ENCODE data around the gene CD320. TPM values are rescaled to one million over a fixed set of nuclear protein-coding genes. Genes with fewer than 3 reads are reported as not detected.

Gene CD320
- 62.3 to 104 TPM (median 94.9 TPM) in 5 replicates for total RNA-seq (2022; extraction: Qiagen RNA extraction)

GRCh38 chr19:8307965-8308866 lies at the start of gene CD320:
Gene CD320, minus strand, starts transcription at chr19:8308358. Its CDS starts 68 bp downstream, at chr19:8308290.

GRCh38 chr19:8342684-8343482 lies 34.7 kb upstream of the CD320 start, which contains the start of gene KANK3:
Gene KANK3, minus strand, starts transcription at chr19:8343262. Its CDS starts 5,434 bp downstream, at chr19:8337828.

GRCh38 chr19:8321067-8321985 lies 13.2 kb upstream of the CD320 start, which contains the start of the genes NDUFA7 and RPS28:
Gene NDUFA7, minus strand, starts transcription at chr19:8321375. Its CDS starts 17 bp downstream, at chr19:8321358.
Gene RPS28, plus strand, starts transcription at chr19:8321496. Its CDS starts 35 bp downstream, at chr19:8321531.

Other genes starting within 250 kb of the CD320 start
- not detected in 5 replicates for gene FBN3, start 158.8 kb downstream of the CD320 start, total RNA-seq (2022; extraction: Qiagen RNA extraction)
- 1.8 to 3.8 TPM (median 3.3 TPM) in 5 replicates for gene CERS4, start 99.0 kb downstream of the CD320 start, total RNA-seq (2022; extraction: Qiagen RNA extraction)
- 77.5 to 97.5 TPM (median 95.6 TPM) in 5 replicates for gene NDUFA7, start 13.0 kb upstream of the CD320 start, total RNA-seq (2022; extraction: Qiagen RNA extraction)
- gene RPS28, start 13.1 kb upstream of the CD320 start, total RNA-seq (2022; extraction: Qiagen RNA extraction) = 383 to 995 TPM (median 918 TPM) in 5 replicates
- 5.6 to 7.6 TPM (median 7.1 TPM) in 5 replicates for gene KANK3, start 34.9 kb upstream of the CD320 start, total RNA-seq (2022; extraction: Qiagen RNA extraction)
- gene ANGPTL4, start 55.8 kb upstream of the CD320 start, total RNA-seq (2022; extraction: Qiagen RNA extraction) = 550 to 726 TPM (median 658 TPM) in 5 replicates
- gene RAB11B, start 82.0 kb upstream of the CD320 start, total RNA-seq (2022; extraction: Qiagen RNA extraction) = 100 to 115 TPM (median 101 TPM) in 5 replicates
- 15.9 to 20.8 TPM (median 20.4 TPM) in 5 replicates for gene MARCHF2, start 104.9 kb upstream of the CD320 start, total RNA-seq (2022; extraction: Qiagen RNA extraction)
- gene HNRNPM, start 136.6 kb upstream of the CD320 start, total RNA-seq (2022; extraction: Qiagen RNA extraction) = 229 to 306 TPM (median 241 TPM) in 5 replicates
- 0.08 to 0.25 TPM (median 0.14 TPM) in 5 replicates for gene PRAM1, start 194.3 kb upstream of the CD320 start, total RNA-seq (2022; extraction: Qiagen RNA extraction)
- 18.1 to 19.9 TPM (median 19.3 TPM) in 5 replicates for gene ZNF414, start 205.8 kb upstream of the CD320 start, total RNA-seq (2022; extraction: Qiagen RNA extraction)